HEK293T (cell line): ENCODE data around the gene ZNF630.

Experiments used
- ARNT ChIP-seq: fragments of 450-650 bp; IDR thresholded peaks from 2 replicates; pipeline ENCODE4 v1.6.1; 2017; ENCODE audit warnings: mild to moderate bottlenecking
- BHLHE40 ChIP-seq: fragments of 450-650 bp; IDR thresholded peaks from 2 replicates; pipeline ENCODE4 v1.6.1; 2016; ENCODE audit warnings: mild to moderate bottlenecking, moderate library complexity, borderline replicate concordance
- CTBP1 ChIP-seq: fragments of 450-650 bp; IDR thresholded peaks from 2 replicates; pipeline ENCODE4 v1.6.1; 2016; ENCODE audit warnings: borderline replicate concordance
- FOXA1 ChIP-seq: fragments of 450-650 bp; IDR thresholded peaks from 2 replicates; pipeline ENCODE4 v1.6.1; 2016; ENCODE audit warnings: mild to moderate bottlenecking
- HDGF ChIP-seq: fragments of 450-650 bp; IDR thresholded peaks from 2 replicates; pipeline ENCODE4 v1.6.1; 2017; ENCODE audit warnings: antibody characterized with exemption, borderline replicate concordance
- L3MBTL2 ChIP-seq: fragments of 450-650 bp; conservative IDR thresholded peaks from 2 replicates; pipeline ENCODE4 v1.6.1; 2016; ENCODE audit warnings: mild to moderate bottlenecking
- LEF1 ChIP-seq: fragments of 450-650 bp; IDR thresholded peaks from 2 replicates; pipeline ENCODE4 v1.6.1; 2017; ENCODE audit warnings: mild to moderate bottlenecking, borderline replicate concordance
- SP1 ChIP-seq: fragments of 450-650 bp; IDR thresholded peaks from 2 replicates; pipeline ENCODE4 v1.6.1; 2017
- SUZ12 ChIP-seq: fragments of 450-650 bp; IDR thresholded peaks from 2 replicates; pipeline ENCODE4 v1.6.1; 2016; ENCODE audit warnings: mild to moderate bottlenecking
- TARDBP ChIP-seq: fragments of 450-650 bp; IDR thresholded peaks from 2 replicates; pipeline ENCODE4 v1.6.1; 2016
- ZNF384 ChIP-seq: fragments of 450-650 bp; IDR thresholded peaks from 2 replicates; pipeline ENCODE4 v1.6.1; 2016

- TF ChIP-seq LEF1 (no peak), SP1 (no peak), SUZ12 (no peak), TARDBP (no peak), L3MBTL2 (no peak), ARNT (no peak), CTBP1 (no peak), HDGF (no peak), BHLHE40 (no peak), ZNF384 (no peak), FOXA1 (no peak)
These were observed 48.7 kb downstream of the ZNF630 start for GRCh38 chrX:48022738-48023137.
